Left lung (tissue), 10 donors: ENCODE results near the gene POLR2C. TPM values are rescaled to one million over a fixed set of nuclear protein-coding genes. Genes with fewer than 3 reads are reported as not detected.

ENCODE experiments used
- ATAC-seq: fragments of 200-7000 bp; cut with Tn5 transposase; one replicate; pipeline ENCODE4 v1.9.1; 2020; ENCODE audit warnings: moderate library complexity
- DNase-seq, 4 donors: peaks; one replicate each; pipeline ENCODE4 v3.0.0-alpha.2; 2013 to 2020
- H3K27ac ChIP-seq, 2 donors: fragments of 200-600 bp; sonication (generic) in 1 of 2; one replicate each; pipeline versions ENCODE4 v1.5.0 to v1.8.0; 2020 to 2021
- H3K27me3 ChIP-seq, 2 donors: fragments of 200-600 bp; sonication (generic) in 1 of 2; one replicate each; pipeline versions ENCODE4 v1.5.0 to v1.8.0; 2020 to 2021
- H3K36me3 ChIP-seq, 2 donors: fragments of 200-600 bp; sonication (generic) in 1 of 2; one replicate each; pipeline versions ENCODE4 v1.5.0 to v1.8.0; 2020 to 2021
- H3K4me1 ChIP-seq, 2 donors: fragments of 200-600 bp; one replicate each; pipeline ENCODE4 v1.8.0; 2021
- H3K4me3 ChIP-seq, 2 donors: fragments of 200-600 bp; sonication (generic) in 1 of 2; one replicate each; pipeline versions ENCODE4 v1.5.0 to v1.8.0; 2020 to 2021; ENCODE audit warnings: mild to moderate bottlenecking in 1 of 2
- H3K9me3 ChIP-seq, 2 donors: fragments of 200-600 bp; sonication (generic) in 1 of 2; one replicate each; pipeline versions ENCODE4 v1.5.0 to v1.8.0; 2020 to 2021
- intact Hi-C, 2 donors: fragments of 100-400 bp; cut with DNase I; formaldehyde crosslinking; loops; one replicate each; pipeline versions ENCODE4 v1.11.2 to v1.14.2; 2022
- polyA plus RNA-seq, 6 donors: library from polyadenylated mRNA; unstranded; fragments of 120-200 nt; gene quantifications; one replicate each; pipeline ENCODE4 v1.2.1, GENCODE V29; 2013; ENCODE audit not compliant: insufficient read length in 6 of 6
- total RNA-seq, 2 donors: library from RNA; stranded (reverse); fragmentation: NEBNext Ultra II Directional; extraction: Animal tissue kit (Norgen Biotek cat#: 25700); gene quantifications; one replicate each; pipeline ENCODE4 v1.2.1, GENCODE V29; 2021
- TF ChIP-seq, protein P1 (sequence below), 2 donors: fragments of 200-600 bp; sonication (generic) in 1 of 2; IDR thresholded peaks; one replicate each; pipeline versions ENCODE4 v1.5.0 to v1.8.0; 2021; ENCODE audit warnings: antibody characterized with exemption in 2 of 2
- donor health status: DM: no; HTN: yes; CAD: no.
- donor health status: DM: no; HTN: no; CAD: no.

The POLR2C gene
- total and polyA plus RNA-seq, 8 donors, result 71.0 to 85.9 (median 81.9) TPM

DNA sequence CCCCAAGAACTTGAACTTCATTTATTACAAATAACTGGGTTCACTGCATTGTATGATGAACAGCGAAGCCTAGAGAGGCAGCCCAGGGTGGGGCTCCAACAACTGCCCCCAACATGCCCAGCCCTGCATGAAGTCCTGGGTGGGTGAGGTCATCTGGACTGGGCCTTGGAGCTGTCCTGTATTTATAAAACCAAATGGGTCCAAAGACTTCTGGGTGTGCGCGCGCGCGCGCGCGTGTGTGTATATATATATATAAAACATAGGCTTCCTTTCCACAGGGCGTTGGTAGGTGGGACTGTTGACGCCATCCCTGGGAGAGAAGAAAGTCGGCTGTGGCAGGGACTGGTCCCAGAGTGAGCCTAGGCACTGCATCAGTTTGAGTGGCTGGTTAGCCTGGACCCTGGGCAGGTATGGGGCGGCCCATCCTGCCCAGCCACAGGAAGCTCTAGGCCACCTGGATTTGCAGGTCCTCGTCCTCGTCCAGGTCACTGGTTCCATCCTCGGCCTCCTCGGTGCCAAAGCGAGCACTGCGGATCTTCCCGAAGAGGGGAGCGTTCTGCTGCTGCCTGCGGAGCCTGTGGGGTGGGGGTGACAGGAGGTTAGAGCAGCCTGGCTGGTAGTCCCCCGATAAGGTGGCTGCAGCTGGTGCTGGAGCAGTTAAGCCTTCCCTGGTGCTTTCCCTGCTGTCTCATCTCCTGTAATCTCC is 50.0 kb downstream of the POLR2C start:
- H3K9me3 ChIP-seq, result no peaks in the 10 kb centered on the region
- no peak overlapping the region for H3K4me3 ChIP-seq
- H3K27ac ChIP-seq, result no peak overlapping the region
- ATAC-seq (no peak), DNase-seq (peak in 1 of 4 donors; percentile 53)
- no peaks in the 10 kb centered on the region for H3K27me3 ChIP-seq
- intact Hi-C loops, result no loop called here
- peaks cover 8 to 30% of the 10 kb centered on the region in 2 donors for H3K4me1 ChIP-seq
- TF ChIP-seq, protein P1, sequence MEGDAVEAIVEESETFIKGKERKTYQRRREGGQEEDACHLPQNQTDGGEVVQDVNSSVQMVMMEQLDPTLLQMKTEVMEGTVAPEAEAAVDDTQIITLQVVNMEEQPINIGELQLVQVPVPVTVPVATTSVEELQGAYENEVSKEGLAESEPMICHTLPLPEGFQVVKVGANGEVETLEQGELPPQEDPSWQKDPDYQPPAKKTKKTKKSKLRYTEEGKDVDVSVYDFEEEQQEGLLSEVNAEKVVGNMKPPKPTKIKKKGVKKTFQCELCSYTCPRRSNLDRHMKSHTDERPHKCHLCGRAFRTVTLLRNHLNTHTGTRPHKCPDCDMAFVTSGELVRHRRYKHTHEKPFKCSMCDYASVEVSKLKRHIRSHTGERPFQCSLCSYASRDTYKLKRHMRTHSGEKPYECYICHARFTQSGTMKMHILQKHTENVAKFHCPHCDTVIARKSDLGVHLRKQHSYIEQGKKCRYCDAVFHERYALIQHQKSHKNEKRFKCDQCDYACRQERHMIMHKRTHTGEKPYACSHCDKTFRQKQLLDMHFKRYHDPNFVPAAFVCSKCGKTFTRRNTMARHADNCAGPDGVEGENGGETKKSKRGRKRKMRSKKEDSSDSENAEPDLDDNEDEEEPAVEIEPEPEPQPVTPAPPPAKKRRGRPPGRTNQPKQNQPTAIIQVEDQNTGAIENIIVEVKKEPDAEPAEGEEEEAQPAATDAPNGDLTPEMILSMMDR (IDR thresholded peaks at IDR 0.05), result no peak
- H3K36me3 ChIP-seq, result peaks cover 0 to 2% of the 10 kb centered on the region in 2 donors

DNA sequence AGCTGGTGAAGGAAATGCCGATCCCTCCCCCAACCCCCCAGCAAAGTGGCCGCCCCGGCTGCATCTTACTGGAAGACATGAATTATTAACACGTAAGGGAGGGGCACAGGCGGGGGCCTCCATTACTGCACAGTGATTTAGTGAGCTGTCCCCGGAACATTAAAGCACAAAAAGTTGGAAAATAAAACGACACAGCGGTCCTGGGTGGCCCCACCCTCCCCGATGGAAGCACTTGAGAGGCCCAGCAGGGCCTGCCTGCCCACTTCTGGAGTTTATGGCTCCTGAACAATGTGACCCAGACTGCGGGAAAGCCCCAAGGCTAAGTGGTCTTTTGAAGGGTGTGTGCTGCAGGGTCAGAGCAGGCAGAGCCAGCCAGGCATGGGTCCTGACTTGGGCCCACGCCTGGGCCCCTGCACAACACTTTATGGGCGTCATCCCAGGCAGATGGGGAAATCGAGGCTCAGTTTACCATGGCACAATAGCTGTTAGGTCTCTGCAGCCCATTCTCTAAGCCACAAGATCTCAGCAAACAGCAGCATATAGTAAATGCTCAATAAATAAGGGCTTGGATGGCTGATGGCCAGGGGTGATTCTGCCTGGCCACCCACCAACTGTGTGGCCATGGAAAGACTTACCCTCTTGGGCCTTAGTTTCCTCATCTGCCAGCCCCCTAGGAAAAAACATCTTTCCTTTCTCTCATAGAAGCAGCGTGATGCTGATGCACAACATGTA is 51.1 kb downstream of the POLR2C start:
- H3K9me3 ChIP-seq, result no peaks in the 10 kb centered on the region
- H3K36me3 ChIP-seq, result peaks cover 0 to 11% of the 10 kb centered on the region in 2 donors
- no peak overlapping the region for H3K4me3 ChIP-seq
- ATAC-seq (peak; percentile 89), DNase-seq (peak in 3 of 4 donors; percentile 65 to 80 (median 74))
- TF ChIP-seq, protein P1 (IDR thresholded peaks at IDR 0.05), result no peak
- H3K27ac ChIP-seq, result peak overlapping the region in 1 of 2 donors; percentile 53
- peaks cover 8 to 30% of the 10 kb centered on the region in 2 donors for H3K4me1 ChIP-seq
- H3K27me3 ChIP-seq, result no peaks in the 10 kb centered on the region
- intact Hi-C loops, result no loop called here

DNA sequence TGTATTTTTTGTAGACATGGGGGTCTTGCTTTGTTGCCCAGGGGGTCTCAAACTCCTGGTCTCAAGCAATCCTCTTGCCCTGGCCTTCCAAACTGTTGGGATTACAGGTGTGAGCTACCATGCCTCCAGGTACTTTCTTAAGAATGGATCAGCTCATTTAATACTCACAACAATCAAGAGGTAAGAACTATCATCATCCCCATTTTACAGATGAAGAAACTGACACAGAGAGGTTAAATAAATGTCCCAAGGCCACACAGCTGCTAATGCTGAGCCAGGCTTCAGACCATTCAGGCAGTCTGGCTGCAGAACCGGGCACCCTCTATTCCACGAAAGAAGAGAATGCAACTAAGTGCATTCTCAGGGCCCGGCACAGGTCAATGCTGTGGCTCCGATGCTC is 51.9 kb downstream of the POLR2C start:
- ATAC-seq (no peak), DNase-seq (no peak)
- intact Hi-C loops, result no loop called here
- no peaks in the 10 kb centered on the region for H3K9me3 ChIP-seq
- no peaks in the 10 kb centered on the region for H3K27me3 ChIP-seq
- H3K36me3 ChIP-seq, result peaks cover 0 to 14% of the 10 kb centered on the region in 2 donors
- TF ChIP-seq, protein P1 (IDR thresholded peaks at IDR 0.05), result no peak
- peak overlapping the region in 1 of 2 donors; percentile 53 for H3K27ac ChIP-seq
- H3K4me3 ChIP-seq, result no peak overlapping the region
- H3K4me1 ChIP-seq, result peaks cover 8 to 30% of the 10 kb centered on the region in 2 donors

DNA sequence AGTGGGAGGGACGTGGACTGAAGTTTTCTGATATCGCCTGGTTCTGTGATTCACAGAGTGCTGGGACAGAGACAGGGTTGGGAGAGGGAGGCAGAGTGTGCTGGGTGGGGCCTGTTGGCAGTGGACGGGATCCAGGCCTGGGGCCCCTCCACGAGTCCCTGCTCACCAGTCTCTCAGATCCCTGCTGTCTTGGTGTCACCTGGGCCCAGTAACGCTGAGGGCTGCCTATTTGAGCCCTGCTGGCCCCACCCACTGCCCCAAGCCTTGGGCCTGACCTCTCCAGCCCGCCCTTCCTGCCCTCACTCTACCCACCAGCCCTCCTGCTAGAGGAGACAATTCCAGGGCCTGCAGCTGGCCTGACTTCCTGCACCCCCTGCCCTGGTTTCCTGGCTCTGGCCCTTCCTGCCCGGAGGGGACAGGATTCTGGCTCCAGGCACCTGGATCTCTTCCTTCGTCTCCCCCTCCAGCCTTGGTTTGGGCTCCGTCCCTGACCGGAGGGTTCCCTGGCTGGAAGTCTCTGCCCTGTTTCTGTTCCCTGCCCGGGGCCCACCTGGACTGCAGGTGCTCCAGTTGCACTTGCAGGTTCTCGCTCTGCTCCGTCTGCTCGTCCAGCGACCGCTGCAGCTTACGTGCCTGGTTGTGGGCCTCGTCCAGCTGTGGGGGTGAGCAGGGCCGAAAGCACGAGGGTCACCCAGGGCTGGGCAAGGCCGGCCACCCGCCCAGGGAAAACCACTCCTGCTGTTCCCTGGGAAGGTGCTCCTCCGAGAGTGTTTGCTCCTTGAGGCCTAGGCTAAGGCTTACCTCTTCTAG is 52.5 kb downstream of the POLR2C start:
- intact Hi-C loops, result loop anchor here in 1 of 2 donors (5.0 kb wide), 3 partner anchors 53 to 213 kb away; partner anchors contain the start of gene POLR2C
- ATAC-seq (peak; percentile 27), DNase-seq (peak in 1 of 4 donors; percentile 68)
- H3K36me3 ChIP-seq, result peaks cover 0 to 14% of the 10 kb centered on the region in 2 donors
- TF ChIP-seq, protein P1 (IDR thresholded peaks at IDR 0.05), result no peak
- peaks cover 8 to 33% of the 10 kb centered on the region in 2 donors for H3K4me1 ChIP-seq
- H3K9me3 ChIP-seq, result no peaks in the 10 kb centered on the region
- no peaks in the 10 kb centered on the region for H3K27me3 ChIP-seq
- no peak overlapping the region for H3K4me3 ChIP-seq
- H3K27ac ChIP-seq, result peak overlapping the region in 1 of 2 donors; percentile 53
